Esophagus muscularis mucosa (tissue), 4 donors: ENCODE measurements around the gene DHX35.

Experiments
- EP300 ChIP-seq: sonication (generic); formaldehyde crosslinking; IDR thresholded peaks from one replicate; pipeline ENCODE4 v1.6.1; 2017; ENCODE audit warnings: antibody characterized with exemption
- POLR2A ChIP-seq: fragments of 450-650 bp; IDR thresholded peaks from one replicate; pipeline ENCODE4 v1.6.1; 2017; ENCODE audit warnings: antibody characterized with exemption, moderate library complexity, mild to moderate bottlenecking, low read depth
- POLR2AphosphoS5 ChIP-seq, 2 donors: sonication (generic); formaldehyde crosslinking; IDR thresholded peaks; one replicate each; pipeline ENCODE4 v1.6.1; 2017; ENCODE audit warnings: antibody characterized with exemption in 2 of 2
- TF ChIP-seq, protein P1 (sequence below), 3 experiments: fragments of 200-600 bp in 2 of 3; fragments of 450-650 bp in 1 of 3; sonication (generic) in 2 of 3; IDR thresholded peaks; one replicate each; pipeline ENCODE4 v1.5.1; 2017 to 2019; ENCODE audit warnings: antibody characterized with exemption in 3 of 3, mild to moderate bottlenecking in 2 of 3, moderate library complexity in 1 of 3

DNA sequence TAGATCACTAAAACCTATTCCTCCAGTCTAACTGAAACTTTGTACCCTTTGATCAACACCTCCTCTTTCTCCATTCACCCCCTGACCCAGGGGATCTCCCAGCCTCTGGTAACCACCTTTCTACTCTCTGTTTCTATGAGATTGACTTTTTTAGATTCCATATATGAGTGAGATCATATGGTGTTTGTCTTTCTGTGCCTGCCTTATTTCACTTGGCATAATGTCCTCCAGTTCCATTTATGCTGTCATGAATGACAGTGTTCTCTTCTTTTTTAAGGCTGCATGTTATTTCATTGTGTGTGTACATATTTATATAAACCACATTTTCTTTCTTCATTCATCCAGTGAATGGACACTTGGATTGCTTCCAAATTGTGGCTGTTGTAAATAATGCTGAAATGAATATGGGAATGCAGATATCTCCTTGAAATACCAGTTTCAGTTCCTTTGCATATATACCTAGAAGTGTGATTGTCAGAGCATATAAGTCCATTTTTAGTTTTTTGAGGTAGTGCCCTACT is 57.7 kb downstream of the DHX35 start:
- TF ChIP-seq EP300 (no peak), POLR2A (no peak), POLR2AphosphoS5 (IDR thresholded peaks at IDR 0.05) (no peak)
- TF ChIP-seq, protein P1, sequence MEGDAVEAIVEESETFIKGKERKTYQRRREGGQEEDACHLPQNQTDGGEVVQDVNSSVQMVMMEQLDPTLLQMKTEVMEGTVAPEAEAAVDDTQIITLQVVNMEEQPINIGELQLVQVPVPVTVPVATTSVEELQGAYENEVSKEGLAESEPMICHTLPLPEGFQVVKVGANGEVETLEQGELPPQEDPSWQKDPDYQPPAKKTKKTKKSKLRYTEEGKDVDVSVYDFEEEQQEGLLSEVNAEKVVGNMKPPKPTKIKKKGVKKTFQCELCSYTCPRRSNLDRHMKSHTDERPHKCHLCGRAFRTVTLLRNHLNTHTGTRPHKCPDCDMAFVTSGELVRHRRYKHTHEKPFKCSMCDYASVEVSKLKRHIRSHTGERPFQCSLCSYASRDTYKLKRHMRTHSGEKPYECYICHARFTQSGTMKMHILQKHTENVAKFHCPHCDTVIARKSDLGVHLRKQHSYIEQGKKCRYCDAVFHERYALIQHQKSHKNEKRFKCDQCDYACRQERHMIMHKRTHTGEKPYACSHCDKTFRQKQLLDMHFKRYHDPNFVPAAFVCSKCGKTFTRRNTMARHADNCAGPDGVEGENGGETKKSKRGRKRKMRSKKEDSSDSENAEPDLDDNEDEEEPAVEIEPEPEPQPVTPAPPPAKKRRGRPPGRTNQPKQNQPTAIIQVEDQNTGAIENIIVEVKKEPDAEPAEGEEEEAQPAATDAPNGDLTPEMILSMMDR (IDR thresholded peaks at IDR 0.05) = no peak
